Pons (tissue), 1 donor: ENCODE measurements around the gene FBN2.
"Not testable (repeated sequence)": the region's sequence is repeated elsewhere in the genome, so short reads cannot be mapped to it uniquely, and the experiment has no call there.

Source experiments
- DNase-seq: peaks from one replicate; pipeline ENCODE4 v3.0.0-alpha.2; 2016; ENCODE audit warnings: low spot score

The FBN2 gene

DNA sequence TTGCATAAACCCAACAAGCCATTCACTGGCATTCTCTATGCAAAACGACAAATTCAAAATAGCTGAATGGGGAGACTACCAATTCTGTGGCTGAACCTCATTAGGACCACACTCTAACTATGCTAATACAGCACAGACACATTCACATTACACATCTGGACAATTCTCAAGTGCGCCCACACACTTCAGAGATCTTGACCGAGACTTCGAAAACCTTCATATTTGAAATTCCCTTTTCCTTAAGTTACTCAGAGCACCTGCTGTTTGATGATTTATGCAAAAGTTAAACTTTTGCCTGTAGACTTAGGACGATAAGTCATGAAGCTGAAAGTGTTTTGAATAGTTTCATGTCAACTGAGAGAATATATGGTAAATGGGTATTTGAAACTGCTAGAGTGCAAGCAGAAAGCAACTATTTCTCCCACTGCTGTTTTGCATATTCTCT lies 111.9 kb downstream of the FBN2 start:
- DNase-seq = no peak

DNA sequence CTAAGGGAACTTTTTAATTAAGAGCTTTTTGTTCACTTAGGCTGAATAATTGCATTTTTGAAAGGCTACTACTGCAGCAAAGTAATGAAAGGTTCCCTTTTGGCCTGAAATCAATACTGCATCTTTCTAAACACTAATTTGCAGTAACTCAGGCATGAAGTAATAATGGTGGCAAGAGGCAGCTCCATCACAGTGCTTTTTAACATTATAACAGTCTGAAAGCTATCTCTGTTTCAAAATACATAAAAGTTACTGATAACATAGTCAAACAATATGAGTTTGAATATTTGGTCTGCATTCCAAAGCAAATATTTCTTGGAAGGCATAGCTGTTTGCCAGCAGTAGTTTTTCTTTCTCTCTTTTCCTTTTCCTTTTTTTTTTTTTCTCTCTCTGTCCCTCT lies 113.4 kb downstream of the FBN2 start:
- no peak for DNase-seq

DNA sequence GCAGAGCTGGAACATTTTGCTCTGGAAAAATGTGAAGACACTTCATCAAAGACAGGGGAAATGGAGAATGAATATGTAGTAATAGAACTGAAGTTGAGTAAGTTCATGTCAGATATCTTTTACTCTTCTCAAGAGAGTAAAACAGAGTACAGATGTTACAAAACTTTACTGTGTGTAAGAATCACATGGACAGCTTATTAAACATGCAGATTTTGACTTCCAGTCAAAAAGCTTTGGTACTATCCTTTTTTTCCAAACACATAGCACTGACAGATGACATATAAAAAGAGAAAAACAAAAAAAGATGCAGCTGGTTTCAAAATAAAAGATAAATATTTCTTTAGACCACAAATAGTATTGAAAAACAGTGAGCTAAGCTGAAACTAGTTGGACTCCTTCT lies 115.4 kb downstream of the FBN2 start:
- DNase-seq = no peak

DNA sequence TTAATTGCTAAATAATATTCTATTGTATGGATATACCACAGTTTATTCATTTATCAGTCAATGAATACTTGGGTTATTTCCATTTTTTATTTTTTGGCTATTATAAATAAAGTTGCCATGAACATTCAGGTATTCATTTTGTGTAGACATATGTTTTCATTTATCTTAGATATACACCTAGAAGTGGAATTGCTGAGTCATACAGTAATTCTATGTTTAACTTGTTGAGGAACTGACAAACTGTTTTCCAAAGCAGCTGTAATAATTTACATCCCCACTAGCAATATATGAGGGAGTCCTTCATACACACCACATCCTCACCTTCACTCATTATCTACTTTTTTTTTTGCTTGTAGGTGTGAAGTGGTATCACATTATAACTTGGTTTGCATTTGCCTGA lies 123.6 kb downstream of the FBN2 start:
- no peak for DNase-seq

DNA sequence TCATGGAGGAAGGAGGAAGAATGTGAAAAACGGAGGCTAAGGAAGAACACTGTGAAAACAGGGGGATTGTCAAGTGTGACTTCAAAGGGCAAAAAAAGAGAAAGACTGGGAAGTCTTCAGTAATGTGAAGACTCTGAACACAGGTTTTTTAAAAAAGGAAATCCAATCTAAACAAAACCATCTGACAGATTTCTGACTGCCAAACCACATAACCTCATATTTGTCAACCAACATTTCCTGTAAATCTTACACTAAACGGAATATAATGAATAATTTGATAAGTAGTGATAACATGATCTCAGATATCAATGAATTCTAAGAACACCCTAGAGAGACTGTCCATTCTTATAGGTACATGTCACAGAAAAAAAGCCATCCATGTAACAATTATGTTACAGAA lies 124.7 kb downstream of the FBN2 start:
- no peak for DNase-seq

DNA sequence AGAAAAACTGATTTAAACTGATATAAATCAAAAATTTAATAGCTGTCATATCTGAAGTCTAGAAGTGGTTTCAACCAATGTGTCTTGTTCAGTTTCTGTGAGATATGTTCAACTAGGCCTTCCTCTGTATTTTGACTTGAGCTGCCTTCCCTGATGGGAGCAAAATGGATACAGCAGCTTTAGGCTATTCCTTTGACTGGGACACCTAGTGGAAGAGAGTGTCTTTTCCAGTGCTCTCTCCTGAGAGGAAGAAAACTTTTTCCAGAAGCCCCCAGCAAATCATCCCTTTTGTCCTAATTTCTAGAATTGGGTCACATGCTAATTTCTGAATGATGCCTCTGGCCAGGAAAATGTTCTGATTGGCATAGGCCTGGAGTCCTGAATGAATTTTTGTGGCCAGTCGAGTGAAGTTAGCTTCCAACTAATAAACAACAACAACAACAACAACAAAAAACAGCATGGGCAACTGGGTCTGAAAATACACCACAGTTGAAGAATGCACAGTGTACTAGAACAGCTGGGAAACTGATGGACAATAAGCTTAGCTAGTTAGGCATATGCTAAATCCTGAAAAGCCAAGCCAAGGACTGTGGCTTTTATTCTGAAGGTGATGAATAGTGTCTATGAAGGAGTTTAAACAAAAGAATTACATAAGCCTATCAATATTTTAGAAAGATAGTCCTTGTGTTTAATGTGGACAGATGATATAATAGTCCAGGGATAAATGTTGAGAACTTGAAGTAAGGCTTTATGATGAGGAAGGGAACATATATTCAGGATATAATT lies 125.7 kb downstream of the FBN2 start:
- no peak for DNase-seq

DNA sequence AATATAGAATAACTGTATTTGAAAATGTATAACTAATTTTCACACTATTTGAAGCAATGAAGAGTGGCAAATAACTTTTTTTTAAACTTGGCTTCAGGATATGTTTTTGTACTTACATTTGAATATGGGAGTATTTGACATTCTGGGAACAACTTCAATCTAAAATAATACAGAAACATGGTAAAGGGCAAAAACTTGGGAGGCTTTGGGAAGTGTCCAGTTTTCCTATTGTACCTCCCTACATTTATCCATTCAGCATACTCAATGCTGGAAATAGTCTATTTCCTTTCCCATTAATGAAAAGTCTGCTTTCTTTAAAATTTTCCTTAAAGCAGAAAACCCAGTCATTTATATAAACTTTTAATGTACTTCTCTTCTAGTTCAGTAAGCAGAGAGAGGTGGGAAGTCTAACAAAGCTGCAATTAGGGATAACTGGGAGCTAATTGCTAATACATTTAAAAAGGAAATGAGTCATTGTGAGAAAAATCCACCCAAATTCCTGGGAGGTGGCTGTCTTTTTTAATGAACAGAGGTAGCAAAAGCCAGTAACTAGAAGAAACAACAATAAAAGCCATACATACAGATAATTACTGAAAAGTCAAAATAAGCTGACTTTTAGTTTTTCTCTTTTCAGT lies 128.8 kb downstream of the FBN2 start:
- DNase-seq = no peak

DNA sequence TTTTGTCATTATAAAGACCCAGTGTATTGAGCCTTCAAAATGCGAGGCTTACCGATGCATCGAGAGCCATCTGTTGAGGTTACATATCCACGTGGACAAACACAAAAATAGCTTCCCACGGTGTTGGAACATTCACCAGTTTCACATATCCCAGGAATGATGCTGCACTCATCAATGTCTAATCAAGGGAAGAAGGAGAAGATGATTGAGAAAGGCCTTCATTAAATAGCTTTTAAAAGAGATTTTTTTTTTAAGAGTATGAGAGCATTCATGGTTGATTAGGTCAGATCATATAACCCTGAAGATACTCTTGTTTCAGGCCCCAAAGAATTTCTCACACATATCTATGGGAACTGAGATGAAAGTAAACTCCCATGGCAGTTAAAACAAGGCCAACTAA lies 129.4 kb downstream of the FBN2 start:
- DNase-seq = no peak

DNA sequence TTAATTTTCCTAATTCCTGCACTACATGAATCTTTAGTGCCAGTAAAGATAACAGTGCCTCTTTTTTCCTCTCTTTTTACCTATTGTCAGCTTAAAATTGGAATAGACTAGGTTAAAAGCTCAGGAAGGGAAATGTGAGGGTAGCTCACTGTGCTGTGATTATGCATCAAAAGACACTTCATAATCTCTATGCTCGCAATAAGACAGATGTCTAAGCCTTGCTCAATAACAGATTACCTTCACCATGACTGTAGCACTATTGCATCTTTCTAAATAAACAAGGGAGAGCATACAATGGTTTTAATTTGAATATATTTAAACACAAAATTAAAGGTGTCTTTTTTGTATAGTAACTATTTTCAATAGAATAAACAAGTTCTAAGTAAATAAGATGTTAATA lies 130.1 kb downstream of the FBN2 start:
- no peak for DNase-seq

DNA sequence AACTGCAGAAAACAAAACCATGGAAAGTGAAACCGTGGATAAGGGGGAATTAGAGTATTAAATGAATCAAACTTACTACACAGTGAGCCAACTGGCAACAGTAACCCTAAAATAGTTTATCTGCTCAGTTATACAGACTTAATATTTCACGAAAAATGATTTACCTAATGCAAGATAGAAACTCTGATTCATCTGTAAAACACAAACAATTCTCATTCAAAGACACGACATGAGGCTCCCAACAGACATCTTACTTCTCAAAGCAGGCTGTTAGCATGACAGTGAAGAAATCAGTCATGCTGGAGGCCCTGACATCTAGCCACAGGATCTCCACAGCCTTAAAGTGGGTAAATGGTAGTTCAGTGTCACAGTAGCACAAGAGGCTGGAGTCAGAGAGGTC lies 131.2 kb downstream of the FBN2 start:
- DNase-seq = no peak

DNA sequence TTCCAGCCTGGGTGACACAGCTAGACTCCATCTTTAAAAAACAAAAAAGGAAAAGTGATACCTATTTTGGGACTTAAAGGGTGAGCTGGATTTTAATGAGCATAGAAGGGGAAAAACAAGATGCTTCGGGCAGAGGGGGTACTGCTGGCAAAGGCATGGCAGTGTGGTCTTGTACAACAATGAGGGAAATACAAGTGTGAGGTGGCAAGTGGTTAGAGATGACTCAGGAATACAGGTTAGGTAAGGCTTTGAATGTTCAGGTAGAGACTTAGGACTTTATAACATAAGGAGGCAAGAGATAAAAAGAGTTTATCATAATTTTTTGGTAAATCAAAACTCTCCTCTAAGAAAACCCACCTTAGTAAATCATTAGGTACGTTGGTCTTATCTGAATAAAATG lies 132.9 kb downstream of the FBN2 start:
- no peak for DNase-seq

DNA sequence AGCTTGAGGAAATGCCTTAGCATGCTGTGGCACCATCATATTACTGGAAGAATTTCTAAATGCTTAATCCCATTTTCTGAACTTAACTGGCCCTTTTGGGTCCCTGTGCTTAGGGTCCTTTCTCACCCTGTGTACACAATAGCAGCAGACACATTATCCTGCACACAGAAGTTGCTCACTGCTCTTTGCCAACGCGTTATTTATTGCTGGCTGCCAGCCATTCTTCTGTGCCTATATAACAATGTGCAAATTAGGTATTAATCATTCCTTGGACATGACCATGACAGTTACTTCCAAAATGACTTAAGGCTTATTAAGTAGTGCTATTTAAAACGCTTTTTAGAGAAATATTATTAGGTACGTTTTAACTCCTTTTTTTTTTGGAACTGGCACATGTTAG lies 134.7 kb downstream of the FBN2 start:
- DNase-seq = no peak

DNA sequence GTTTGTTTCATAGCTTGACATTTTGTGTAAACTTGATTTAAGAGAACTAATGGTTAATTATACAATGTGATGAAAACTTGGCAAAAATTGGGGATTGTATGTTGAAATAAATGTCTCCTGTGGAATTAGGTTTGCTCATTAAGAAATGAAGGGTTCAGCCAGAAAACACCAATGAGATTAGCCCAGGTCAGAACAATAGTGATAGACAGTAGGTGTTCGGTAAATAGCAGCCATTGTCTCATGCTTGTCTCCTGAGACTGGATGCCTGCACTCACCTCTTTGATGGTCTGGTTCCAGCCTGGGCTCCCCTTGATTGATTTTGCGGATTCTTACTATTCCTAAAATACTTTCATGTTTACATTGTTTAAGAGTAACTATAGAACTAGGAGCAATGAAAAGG lies 135.5 kb downstream of the FBN2 start:
- no peak for DNase-seq

DNA sequence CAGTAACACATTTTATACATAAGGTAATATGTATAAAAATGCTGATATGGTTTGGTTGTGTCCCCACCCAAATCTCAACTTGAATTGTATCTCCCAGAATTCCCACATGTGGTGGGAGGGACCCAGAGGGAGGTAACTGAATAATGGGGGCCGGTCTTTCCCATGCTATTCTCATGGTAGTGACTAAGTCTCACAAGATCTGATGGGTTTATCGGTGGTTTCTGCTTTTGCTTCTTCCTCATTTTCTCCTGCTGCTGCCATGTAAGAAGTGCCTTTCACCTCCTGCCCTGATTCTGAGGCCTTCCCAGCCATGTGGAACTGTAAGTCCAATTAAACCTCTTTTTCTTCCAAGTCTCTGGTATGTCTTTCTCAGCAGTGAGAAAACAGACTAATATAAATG lies 137.3 kb downstream of the FBN2 start:
- not testable (repeated sequence) for DNase-seq

DNA sequence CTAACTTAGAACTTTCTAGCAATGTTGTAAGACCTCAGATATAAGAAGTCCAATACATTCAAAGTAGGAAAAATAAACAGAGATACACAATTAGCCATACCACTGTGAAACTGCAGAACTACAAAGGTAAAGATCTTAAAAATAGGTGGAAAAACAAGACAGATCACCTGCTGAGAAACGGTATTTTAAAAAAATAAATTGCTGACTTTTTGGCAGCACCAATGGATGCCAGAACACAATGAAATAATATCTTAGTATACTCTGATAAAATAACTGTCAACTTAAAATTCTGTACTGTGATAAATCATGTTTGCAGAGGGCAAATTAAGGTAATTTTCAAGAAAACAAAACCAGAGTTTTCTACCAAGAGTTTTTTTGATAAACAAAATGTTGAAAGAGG lies 138.9 kb downstream of the FBN2 start:
- DNase-seq = no peak

DNA sequence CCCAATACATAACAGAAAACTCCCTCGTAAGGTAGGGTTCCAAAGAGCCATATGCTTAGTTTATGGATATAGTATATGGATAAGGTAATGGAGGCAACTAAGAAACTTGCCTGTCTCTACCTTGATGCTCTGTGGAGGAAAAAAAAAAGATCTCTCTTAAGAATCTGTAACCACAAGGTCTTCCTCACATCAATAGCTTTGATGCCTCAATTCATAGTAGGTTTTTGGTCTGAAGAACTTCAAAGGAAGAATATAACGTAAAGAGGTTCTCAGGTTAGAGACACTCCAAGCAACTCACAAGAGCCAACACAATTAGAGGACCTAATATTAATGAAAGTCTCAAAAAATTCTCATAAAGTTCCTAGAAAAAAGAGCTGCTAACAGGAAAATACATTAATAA lies 140.2 kb downstream of the FBN2 start:
- DNase-seq = no peak

DNA sequence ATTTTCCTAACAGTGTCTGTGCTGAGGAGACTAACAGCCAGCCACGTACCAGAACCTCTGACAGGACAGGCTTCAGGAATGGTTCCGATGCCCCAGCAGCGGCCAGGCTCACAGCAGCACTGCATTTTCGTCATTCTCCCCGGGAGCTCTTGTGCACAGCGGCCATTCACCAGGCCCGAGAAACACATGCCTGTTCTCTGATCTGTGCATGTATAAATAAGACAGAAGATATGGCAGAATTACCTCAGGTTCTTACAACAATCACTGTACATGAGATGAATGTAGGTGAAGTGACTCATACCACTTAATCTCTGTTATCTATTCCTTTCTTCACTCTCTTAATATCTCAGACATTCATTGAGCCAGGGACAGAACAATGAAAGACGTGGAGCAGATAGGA lies 143.0 kb downstream of the FBN2 start:
- no peak for DNase-seq

DNA sequence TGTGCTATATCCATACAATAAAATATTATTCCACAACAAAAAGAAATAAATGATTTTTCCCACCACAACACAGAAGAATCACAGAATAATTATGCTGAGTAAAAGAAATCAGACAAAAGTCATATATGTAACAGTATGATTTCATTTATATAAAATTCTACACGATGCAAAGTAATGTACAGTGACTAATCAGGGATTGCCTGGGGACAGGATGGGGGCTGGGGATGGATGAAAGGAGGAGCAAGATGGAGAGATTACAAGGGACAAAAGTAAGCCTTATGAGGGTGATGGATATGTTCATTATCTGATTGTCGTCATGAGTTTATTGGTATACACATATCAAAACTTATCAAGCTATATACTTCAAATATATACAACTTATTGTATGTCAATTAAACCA lies 154.0 kb downstream of the FBN2 start:
- no peak for DNase-seq

DNA sequence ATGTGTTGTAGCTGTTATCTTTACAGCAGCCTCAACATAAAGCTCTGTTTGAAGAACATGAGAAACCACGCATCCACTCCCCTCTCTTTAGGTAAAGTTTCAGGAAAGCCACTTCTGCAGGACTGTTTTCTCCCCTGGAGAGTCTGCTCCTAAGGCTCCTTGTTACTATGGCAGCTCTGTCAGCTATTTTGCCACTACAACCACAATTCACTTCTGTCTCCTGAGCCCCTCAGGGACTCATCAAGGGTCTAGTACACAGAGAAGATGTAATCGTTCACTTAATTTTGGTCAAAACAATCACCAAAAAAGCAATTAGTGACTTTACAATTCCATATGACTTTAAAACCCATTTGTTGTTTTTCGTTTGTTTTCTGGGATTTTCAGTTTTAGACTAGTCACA lies 157.7 kb downstream of the FBN2 start:
- no peak for DNase-seq

DNA sequence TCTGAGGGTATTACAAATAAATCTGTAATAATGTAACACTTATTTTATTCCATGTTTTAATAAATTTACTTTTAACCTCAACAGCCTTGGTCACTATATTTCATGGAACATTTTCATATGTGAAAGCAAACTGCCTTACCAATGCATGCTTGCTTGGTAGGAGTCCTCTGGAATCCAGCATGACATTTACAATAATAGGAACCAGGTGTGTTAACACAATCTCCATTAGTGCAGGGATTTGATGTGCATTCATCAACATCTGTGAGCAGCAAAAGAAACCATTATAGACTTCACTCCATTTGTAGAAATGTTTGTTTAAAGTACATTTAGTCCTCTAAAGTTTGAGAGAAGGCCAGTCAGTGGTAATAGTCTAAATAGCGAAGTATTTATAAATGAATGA lies 159.4 kb downstream of the FBN2 start:
- DNase-seq = no peak

DNA sequence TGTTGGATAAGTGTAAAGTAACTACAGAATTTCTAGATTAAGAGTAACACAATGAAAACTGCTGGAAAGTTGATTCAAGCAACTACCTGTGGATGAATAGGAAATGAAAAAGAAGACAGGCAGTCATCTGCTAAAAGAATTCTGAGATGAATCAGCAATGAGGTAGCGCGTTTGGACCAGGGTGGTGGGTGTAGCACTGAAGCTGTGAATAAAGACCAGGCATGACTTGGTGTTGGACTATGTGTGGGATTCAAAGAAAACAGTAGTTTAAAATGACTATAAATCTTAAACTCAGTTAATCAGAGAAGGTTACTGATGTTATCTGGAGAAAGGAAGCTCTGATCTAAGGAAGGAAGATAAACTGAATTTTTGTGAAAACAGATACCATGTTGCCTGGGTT lies 159.8 kb downstream of the FBN2 start:
- no peak for DNase-seq

DNA sequence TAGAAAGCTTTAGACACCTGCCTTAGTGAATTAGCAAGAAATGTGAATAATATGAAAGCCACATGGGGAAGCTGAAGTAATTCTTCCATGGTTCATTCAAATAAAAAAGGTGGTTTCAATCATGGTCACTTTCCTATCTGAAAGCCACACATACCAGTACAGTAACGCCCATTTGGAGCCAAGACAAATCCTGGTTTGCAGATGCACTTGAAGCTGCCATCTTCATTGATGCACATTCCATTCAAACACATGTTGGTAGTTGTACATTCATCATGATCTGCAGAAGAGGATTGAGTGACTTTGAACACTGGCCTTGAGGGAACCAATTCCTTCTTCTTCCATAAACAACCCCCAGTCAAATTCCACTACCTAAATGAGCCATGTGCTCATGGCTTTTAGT lies 161.5 kb downstream of the FBN2 start:
- DNase-seq = no peak

DNA sequence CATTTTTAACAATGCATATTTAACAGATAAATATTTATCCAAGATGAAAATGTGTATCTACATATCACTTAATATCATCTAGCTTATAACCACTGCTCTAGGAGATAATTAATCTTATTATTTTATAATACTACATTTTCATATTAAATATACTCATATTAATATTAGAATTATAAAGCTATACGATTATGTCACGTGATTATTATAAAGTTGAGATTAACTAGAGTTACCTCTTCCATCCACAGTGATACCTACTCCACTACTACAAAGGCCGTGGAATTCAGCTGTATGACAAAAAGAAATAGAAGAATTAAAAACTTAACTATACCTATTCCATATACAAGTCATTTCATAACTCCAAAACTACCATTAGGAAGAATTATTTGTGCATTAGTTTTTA lies 171.9 kb downstream of the FBN2 start:
- DNase-seq = no peak

DNA sequence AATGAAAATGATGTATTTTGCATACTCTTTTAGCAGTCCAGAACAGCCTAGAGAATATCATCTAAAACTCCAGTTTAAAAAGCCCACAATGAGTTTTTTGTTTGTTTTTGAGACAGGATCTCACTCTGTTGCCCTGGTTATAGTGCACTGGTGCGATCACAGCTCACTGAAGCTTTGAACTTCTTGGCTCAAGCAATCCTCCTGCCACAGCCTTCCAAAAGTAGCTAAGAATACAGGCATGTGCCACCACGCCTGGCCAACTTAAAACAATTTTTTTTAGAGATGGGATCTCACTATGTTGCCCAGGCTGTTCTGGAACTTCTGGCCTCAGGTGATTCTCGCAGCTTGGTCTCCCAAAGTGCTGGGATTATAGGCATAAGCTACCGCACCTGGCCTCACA lies 175.7 kb downstream of the FBN2 start:
- DNase-seq = no peak
